A673 (cell line): ENCODE measurements around the gene COX5A.

Source experiments
- EZH2 ChIP-seq: fragments of 200-600 bp; sonication (generic); IDR thresholded peaks from 2 replicates; pipeline ENCODE4 v1.6.1; 2017; ENCODE audit warnings: borderline replicate concordance, low read depth, mild to moderate bottlenecking, mixed read lengths, antibody characterized with exemption, low read length; ENCODE audit not compliant: poor library complexity, severe bottlenecking
- TF ChIP-seq, protein P1 (sequence below): fragments of 300-800, 200-600 bp; sonication (generic); conservative IDR thresholded peaks from 2 replicates; pipeline ENCODE4 v1.5.1; 2017; ENCODE audit warnings: low read depth, mild to moderate bottlenecking, antibody characterized with exemption, low read length, moderate library complexity, mixed read lengths

DNA sequence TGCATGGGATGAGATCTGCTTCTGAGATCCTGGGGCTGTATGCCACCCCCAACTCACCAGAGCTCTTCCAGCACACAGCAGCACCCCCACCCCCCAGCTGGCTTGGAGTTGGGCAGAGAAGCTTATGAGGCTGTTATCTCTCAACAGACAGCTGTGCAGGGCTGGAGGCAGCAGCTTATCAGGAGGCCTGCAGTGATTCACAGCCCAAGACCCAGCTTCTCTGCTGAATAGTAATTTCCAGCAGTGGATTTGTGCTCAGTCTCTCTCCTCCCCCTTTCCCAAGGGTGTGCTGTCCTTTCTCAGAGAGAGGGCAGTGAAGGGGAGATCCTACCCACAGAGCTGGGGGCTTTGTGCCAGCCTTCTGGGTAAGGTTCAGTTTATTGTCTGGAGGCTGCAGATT is 16.6 kb upstream of the COX5A start:
- TF ChIP-seq EZH2, result no peak
- TF ChIP-seq, protein P1, sequence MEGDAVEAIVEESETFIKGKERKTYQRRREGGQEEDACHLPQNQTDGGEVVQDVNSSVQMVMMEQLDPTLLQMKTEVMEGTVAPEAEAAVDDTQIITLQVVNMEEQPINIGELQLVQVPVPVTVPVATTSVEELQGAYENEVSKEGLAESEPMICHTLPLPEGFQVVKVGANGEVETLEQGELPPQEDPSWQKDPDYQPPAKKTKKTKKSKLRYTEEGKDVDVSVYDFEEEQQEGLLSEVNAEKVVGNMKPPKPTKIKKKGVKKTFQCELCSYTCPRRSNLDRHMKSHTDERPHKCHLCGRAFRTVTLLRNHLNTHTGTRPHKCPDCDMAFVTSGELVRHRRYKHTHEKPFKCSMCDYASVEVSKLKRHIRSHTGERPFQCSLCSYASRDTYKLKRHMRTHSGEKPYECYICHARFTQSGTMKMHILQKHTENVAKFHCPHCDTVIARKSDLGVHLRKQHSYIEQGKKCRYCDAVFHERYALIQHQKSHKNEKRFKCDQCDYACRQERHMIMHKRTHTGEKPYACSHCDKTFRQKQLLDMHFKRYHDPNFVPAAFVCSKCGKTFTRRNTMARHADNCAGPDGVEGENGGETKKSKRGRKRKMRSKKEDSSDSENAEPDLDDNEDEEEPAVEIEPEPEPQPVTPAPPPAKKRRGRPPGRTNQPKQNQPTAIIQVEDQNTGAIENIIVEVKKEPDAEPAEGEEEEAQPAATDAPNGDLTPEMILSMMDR, result no peak
